Hematopoietic multipotent progenitor cell treated with erythropoietin and hydrocortisone succinate and interleukin-3 and kit ligand, for 6 days (in vitro differentiated cells): Measurements from ENCODE around the gene FAM163B.

ENCODE experiments used
- DNase-seq: peaks from one replicate; pipeline ENCODE4 v3.0.0-alpha.2; 2015

The FAM163B gene

DNA sequence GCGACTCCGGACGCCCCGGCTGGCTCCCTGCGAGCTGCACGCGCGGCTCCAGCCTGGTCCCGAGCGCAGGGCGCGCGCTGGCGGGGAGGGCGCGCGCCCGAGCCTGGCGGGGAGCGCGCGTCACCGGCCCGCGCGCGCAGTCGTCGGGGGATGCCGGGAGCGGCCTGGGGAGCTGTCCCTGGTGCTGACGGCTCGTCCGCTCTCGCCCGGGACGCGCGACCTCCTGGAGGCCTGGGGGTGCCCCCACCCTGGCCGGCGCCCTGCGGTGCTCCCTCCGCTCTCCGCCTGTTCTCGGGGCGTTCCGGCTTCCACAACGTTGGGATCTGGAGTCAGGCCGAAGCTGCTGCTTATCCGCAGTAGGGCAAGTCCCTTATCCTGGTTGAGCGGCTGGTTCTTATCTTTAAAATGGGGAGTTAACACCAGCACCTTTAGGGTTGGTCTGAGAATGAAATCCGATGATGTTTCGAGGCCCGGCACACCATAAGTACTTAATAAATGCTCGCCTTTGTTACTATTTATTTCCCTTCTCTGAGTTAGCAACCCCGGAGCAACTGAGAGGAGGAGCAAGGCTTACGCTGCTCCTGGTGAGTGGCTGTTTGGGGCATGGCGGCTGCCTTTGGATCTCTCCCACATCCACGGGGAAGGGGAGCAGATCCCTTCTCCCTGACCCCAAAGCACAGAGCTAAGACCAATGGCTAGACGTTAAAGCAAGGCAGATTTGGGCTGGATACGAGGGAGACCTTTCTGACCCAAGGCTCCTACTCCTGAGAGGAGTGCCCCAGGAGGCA is at the start of gene FAM163B:
TSS of gene FAM163B (minus strand) at position 79 of the 788 bp plus-strand sequence. CDS start 29,166 bp downstream, outside the sequence.
- DNase-seq = peak; percentile 62

DNA sequence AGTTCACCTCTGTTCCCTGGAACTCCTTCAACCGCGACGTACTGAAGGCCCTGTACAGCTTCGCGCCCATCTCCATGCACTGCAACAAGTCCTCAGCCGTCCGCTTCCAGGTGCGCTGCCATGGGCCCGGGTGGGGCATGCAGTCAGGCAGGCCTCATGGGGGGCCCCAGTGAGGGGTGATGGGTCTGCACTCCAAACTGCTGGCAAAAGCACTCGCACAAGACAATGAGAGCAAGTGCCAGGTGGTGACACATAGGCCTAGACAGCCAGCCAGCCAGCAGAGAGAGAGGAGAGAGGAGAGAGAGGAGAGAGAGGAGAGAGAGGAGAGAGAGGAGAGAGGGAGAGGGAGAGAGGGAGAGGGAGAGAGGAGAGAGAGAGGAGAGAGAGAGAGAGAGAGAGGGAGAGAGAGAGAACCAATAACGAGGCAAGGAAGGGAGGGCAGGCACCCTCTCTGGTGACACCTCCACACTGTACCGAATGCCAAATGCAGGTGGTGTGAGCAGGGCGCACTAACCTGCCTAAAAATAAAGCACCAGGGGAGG is 48.0 kb upstream of the FAM163B start:
- DNase-seq = no peak

DNA sequence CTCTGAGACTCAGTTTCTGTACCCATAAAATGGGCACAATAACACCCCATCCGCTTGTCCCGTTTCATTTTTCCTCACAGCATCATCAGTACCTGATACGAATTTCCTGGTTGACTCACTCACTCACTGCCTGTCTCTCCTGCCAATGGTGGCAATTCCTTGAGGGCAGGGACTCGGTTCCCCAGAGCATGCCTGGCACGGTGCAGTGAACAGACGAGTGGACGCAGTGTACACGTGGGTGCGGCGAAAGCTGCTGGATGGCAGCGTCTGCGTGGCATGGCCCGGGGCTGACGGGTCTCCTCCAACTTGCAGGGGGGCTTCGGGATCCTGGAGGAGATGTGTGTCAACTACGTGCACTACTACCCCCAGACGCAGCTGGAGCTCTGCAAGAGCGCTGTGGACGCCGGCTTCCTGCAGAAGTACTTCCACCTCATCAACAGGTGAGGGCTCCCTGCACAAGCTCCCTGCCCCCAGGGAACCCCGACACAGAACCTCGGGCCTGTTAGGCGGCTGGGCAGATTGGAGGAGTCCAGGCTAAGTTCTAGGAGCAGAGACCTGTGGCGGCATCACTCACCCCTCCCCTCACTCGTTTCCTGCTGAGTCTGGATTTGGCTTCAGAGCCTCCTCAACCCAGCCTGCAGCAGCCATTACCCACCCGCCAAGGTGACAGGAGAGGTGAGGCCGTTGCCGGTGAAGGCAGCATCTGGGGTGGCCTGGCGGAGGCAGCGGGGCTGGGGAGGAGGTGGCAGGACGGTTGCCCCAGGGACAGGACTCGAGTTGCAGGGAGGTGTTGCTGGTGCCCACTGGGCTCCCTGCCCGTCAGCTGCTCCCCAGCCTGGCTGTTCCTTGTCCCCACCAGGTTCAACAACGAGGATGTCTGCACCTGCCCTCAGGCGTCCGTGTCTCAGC is 47.3 kb upstream of the FAM163B start:
- DNase-seq = no peak

DNA sequence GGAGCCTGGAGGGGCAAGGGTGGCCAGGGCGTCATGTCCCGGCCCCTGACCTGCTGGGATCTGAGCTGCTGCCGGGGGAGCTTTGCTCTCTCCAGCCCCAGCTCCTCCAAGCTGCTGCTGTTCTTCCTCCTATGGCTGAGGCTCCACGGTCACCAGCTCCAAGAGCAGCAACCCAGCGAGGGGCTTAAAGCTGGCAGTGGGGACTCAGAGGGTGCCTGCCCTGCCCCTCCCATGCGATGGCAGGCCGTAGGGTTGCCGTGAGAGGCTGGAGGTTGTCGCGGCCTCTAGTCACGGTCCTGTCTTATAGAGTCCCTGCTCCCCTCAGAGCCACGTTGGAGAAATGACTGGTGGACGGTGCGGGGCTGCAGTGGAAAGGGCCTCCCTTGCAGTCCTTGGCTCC is 46.5 kb upstream of the FAM163B start:
- no peak for DNase-seq

DNA sequence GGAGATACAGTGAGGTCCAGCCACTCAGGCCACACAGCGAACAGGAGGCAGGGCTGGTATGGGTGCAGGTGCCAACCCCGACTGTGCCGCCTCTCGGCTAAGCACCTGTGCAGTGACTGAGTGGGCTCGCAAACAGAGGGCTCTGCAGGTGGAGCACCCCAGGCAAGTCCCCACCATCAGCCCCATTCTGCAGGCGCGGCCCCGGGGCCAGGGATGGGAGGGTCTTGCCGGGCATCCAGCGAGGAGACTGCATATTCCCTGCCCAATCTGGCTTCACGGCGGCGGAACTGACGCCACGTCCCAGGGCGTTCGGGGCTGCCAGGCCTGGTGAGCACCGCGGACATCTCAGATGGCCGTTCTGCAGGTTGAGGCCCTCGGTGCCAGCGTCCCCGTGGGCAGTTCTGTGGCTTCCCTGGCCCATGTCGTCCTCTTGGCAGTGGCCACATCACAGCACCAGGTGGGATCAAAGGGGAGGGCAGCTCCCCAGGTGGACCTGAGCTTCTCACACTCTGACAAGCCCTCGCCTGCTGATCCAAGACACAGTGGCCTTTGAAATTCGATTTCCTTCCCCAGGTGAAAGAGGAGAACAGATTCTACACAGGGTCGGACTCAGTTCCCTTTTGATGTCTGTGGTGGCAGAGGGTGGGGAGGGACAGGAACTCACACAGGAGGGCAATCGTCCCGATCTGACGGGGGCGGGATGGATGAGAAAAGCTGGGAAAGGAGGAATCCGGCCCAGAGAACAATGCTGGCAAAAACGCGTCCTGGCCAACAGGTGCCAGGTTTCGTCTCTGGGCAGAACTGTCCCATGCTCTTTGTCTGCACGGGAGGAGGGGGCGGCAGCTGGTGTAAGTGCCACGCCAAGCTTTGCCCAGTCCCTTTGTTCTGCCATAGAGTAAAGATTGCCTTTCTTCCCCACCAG is 45.8 kb upstream of the FAM163B start:
- DNase-seq = no peak

DNA sequence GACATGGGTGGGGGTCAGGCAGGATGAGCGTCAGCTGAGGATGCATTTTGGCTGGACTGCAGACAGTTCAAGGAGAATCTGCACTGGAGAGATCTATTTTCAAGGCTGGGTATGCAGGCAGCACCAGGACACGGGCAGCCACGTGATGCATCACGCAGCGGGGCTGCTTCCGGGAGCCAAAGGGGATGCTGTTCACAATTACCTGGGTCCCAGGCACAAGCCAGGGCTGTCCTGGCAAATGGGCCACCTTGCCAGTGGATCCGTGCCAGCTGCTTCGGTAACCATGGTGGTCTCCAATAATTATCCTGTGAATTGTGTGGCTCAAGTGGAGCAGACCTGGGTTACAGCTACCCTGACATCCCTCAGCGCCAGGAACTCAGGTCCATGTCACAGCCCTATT is 44.4 kb upstream of the FAM163B start:
- DNase-seq = no peak

DNA sequence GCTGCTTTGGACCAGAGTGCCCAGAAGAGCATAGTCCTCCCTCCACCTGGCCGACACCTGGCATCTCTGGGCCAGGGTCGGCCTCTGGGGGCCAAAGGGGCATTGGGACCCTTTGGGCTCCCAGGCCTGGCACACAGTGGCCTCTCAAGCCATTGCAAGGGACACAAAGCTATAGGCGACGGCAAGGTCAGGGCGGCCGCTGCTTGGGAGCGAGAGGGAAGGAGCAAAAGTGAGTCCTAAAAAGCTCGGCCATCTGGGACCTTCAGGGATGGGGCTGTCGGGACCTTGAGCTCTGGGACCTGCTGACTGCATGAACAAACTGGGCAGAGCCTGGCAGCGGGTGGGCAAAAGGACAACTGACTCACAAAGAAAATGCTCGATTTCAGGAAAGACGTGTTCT is 40.8 kb upstream of the FAM163B start:
- DNase-seq = no peak

DNA sequence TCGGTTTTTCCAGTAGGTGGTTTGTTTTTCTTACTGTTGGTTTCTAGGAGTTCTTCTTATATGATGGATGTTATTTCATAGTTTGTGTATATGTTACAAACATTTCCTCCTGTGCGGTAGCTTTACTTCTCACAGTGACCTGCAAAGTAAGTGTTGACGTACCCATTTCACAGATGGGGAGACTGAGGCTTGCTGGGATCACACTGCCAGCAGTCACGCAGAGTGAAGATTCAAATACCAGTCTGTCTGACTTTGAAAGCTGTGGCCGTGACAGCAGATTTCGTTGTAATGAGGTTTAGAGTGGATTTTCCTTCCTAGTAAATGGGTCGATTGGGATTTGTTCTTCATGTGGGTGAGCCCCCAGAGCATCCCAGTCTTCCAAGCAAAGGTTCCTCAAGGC is 40.0 kb upstream of the FAM163B start:
- DNase-seq = no peak

DNA sequence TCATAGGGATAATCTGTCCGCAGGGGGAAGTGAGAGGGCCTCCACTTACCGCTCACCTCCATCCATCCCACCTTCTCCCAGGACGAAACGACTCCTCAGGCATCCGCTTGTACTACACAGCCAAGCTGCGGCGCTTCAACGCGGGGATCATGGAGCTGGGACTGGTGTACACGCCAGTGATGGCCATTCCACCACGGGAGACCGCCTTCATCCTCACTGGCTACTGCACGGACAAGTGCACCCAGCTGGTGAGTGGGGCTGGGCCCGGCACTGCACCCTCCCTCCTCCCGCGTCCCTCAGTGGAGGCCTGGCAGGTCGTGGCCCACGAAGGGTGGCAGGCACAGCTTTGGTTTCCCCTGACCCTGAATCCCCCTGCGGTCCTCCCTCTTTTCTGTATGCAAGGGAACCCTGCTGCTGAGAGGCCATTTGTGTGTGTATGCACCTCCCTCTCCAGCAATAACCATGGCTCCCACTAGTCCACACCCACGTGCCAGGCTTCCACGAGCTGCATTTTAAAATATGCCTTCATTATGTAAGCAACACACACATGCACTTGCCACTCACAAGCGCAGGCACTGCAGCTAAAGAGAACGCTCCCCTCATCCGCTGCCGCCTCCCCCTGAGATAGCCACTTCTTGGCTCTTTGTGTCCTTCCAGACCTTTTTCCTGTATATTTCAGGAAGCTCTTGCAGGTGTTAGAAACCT is 38.7 kb upstream of the FAM163B start:
- no peak for DNase-seq

DNA sequence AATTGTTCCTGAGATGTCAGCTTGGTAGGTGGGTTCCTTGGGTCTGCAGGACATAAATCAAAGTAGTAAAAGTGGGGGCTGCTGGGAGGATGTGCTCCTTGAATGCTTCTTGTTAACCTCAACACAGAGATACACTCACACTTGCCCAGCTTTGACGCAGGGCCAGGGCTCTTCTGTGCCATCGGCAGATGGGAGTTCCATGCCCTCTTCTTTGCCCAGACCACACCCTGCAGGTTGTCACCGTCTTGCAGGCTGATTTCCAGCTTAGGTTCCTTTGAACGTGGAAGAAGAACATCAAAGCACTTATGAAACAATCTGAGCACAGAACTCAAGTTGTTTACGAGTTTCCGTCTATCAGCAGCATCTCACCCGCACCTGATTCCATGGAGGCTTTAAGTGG is 38.0 kb upstream of the FAM163B start:
- DNase-seq = no peak

DNA sequence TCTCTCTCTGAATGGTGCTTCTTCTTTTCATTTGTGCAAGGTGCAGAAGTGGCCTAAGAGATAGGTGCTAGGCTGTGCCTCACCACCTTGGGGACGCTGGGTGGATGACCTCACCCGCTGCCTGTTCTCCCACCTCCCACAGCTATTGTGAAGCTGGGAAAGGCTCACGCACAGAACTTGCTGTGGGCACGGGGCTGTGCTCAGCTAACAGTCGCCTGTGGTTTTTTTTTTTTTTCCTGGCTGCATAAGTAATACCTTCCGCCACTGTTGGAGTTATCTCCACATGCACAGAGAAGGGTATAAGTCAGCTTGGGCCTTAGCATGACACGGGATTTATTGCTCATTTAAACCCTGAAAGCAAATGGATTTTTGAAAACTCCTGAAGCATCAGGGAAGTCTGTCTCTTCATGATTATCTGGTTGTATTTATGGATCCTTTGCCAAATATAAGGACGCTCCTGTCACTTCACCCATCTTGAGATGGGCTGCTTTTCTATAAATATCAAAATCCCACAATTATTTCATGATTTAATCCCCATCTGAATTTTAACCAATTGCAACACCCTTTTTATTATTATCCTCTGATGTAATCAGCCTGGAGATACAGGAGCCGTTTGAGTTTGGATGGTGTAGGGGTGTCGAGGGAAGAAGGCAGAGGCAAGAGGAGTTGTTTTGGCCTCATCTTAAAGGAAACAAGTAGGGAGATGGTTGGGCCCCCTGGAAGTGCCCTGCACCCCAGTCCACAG is 36.0 kb upstream of the FAM163B start:
- no peak for DNase-seq

DNA sequence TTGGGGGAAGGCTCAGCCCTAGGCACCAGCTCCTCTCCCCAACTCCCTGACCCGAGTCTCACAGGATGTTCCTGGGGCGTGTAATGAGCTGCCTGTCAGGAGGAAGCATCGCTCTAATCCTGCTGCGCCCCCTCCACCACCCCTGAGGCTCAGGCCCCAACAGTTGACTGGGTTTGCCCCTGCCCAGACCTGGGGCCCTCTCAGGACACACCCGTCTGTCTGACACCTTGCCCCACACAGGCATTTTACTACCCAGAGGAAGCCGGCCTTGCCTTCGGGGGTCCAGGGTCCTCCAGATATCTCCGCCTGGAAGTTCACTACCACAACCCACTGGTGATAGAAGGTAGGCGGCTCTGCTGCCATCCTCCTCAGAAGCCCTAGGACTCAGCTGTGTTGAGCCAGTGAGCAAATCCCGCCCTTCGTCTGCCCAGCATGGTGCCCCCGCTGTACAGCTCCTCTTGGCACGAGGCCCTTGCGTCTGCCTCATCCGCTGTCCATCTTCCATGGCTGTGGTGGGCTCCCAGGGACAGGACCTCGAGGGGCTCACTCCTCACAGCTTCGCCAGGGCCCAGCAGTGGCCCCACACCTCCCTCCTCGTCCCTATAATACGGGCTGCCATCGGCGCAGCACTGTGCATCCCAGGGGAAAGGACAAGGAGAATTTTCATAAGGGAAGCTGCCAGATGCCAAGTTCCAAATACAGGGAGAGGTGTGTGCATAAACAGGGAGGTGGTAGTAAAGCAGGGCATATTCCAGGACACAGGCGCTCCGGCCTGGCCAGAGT is 35.0 kb upstream of the FAM163B start:
- no peak for DNase-seq

DNA sequence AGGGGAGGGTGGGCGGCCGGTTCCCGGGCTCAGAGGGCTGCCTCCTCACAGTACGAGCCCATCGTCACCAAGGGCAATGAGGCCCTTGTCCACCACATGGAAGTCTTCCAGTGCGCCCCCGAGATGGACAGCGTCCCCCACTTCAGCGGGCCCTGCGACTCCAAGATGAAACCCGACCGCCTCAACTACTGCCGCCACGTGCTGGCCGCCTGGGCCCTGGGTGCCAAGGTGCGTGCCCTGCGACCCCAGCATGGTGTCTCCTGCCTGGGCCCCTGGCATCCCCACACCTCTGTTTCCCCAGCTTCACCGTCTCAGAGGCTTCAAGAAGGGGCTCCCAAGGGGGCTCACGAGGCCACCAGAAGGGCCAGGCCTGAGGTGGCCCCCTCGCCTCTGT is 34.2 kb upstream of the FAM163B start:
- no peak for DNase-seq

DNA sequence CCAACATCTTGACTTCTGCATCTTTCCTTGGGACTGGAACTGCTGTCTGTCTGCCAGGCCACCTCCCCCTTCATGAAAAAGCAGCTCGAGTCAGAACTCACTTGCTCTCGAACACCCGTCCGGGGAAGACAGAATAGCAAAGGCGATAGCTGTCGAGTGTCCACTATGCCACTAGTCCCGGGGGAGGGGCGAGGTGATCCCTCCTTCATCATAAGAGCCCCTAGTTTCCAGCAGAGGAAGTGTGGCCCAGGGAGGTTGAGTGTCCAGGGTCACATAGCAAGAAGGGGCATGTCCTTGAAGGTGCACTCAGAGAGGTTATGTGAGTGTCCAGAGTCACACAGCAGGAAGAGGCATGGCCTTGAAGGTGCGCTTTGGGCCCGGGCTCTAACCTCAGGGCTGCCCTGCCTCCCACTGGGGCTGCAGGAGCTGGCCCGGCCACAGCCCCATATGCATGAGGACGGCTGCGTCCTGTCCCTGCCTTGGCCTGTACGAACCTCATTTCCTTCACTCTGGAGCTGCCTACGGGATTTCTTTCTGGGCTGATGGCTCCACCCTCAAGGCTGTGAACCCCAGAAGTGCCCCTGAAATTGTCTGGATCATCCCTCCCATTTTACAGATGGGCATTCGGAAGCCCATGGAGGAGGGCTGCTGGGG is 33.6 kb upstream of the FAM163B start:
- DNase-seq = no peak

DNA sequence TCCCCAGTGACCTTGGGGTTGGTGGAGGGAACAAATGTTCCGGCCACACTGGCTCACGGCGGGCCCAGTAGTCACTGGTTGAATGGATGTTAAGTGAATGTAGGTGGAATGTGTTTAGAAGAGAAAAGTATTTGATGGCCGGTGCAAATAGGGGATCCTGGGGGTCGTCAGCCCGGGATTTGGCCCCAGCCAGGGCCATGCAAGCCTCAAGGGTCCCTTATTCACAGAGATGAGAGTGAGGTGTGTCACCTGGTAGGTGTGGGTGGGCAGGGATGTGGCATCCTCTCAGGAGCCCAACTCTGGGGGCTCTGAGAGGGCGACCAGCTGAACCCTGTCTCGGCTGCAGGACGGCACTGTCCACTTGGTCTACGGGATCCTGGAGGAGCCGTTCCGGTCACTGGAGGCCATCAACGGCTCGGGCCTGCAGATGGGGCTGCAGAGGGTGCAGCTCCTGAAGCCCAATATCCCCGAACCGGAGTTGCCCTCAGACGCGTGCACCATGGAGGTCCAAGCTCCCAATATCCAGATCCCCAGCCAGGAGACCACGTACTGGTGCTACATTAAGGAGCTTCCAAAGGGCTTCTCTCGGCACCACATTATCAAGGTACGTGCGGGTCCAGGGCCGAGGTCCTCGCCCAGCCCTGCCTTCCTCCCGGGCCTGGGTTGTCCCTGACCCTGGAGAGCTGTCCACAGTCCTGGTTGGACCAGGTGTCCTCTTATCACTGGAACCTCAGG is 32.8 kb upstream of the FAM163B start:
- DNase-seq = no peak

DNA sequence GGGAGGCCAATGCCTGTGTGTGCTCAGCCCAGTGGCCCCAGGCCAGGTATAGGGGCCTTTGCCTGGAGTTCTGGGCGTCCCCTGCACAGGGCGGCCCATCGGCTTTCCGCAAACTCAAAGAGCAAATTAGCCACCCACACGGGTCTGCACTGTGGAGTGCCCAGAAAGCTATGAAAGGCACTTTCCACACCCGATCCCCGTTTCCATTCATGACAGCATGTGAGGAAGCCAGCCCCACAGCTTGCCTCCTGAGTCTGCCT is 32.1 kb upstream of the FAM163B start:
- no peak for DNase-seq

DNA sequence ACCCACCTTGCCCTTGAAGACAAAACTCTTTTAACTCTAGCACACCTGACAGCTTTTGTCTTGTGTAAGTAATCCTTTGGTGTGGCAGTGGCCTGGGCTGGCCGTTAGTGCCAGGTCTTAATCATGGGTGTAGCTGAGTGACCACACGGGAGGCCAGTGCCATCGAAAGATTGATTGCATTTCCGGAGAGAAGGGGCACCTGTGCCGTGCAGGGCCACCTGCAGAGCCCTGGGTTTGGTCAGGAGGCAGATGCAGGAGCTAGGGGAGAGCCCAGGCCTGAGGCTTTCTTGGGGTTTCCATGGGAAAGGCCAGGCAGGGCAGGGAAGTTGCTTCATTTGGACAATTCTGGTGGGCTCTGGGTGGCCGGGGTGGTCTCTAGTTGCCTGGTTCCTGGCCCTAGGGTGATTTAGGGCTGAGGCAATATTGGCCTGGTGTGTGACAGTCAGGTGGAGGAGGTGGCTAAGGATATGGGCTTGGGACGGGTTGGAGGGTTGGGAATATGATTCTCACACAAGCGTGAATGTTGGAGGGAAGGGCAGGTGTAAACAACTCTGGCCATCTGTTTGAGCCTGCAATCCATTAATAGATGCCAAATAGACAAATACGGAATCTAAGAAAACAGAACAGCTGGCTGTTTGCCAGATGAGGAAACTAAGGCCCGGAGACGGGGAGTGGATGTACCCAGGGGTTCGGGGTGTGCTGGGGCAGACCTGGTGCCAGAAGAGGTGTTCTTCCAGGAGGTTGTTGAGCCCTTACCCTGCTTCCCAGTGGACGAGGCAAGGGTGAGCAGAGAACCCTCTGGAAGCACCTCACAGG is 31.6 kb upstream of the FAM163B start:
- DNase-seq = no peak

DNA sequence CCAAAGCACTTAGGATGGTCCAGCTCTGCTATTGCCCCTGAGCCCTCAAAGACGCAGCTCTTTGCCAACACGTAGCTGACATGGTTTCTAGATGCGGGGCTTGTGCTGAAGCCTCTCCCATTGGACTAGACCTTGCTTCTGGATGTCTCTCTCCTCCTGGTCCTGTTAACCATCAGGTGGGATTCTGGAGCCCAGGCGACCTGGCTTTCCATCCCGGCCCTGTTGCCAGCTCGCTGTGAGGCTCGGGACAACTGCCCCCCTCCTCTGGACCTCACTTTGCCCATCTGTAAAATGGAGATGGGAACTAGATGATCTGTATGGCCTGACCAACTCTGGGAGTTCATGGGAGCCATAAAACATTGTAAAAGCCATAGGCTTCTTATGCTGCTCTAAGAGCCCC is 31.0 kb upstream of the FAM163B start:
- DNase-seq = no peak

DNA sequence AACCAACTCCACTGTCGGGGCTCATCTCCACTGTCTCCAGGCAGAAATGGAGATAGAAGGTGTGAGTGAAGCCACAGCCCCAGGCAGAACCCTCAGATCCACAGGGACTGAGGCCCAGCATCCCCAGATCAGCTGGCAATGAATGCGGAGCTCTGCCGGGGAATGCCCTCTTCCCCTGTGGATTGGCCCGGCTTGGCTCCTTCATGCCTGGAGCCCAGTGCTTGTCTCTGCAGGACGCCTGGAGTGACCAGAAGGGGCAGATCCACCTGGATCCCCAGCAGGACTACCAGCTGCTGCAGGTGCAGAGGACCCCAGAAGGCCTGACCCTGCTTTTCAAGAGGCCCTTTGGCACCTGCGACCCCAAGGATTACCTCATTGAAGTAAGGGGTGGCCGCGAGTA is 30.4 kb upstream of the FAM163B start:
- no peak for DNase-seq
